K562 (cell line): ENCODE data around the gene IDUA. TPM values are rescaled to one million over a fixed set of nuclear protein-coding genes. Genes with fewer than 3 reads are reported as not detected.

Experiments used
- CCNT2 ChIP-seq: IDR thresholded peaks from 2 replicates; pipeline ENCODE4 v1.6.1; 2011; ENCODE audit warnings: borderline replicate concordance, low read depth, mild to moderate bottlenecking, moderate library complexity, mixed read lengths, low read length; ENCODE audit not compliant: insufficient read length; ENCODE audit errors: extremely low read depth
- CREBBP ChIP-seq: IDR thresholded peaks from one replicate; pipeline ENCODE4 v1.6.1; 2012; ENCODE audit warnings: low read depth, mild to moderate bottlenecking, control low read depth, inconsistent platforms, low read length
- HCFC1 ChIP-seq: IDR thresholded peaks from 2 replicates; pipeline ENCODE4 v1.6.1; 2012; ENCODE audit warnings: low read depth, low read length, improper control_type of control experiment
- KDM1A ChIP-seq, 2 experiments: fragments of 450-650 bp; IDR thresholded peaks; 2 replicates each; pipeline ENCODE4 v1.6.1; 2016; ENCODE audit warnings: mild to moderate bottlenecking in 2 of 2
- MIER1 ChIP-seq: fragments of 450-650 bp; IDR thresholded peaks from 2 replicates; pipeline ENCODE4 v1.6.1; 2016; ENCODE audit warnings: antibody characterized with exemption, mild to moderate bottlenecking, low read depth
- NFATC3 ChIP-seq: fragments of 450-650 bp; IDR thresholded peaks from 2 replicates; pipeline ENCODE4 v1.6.1; 2017; ENCODE audit warnings: mild to moderate bottlenecking
- TAF7 ChIP-seq: fragments of 450-650 bp; IDR thresholded peaks from 2 replicates; pipeline ENCODE4 v1.6.1; 2016; ENCODE audit warnings: missing genetic modification characterization, missing compliant biosample characterization
- THRA ChIP-seq: fragments of 450-650 bp; IDR thresholded peaks from 2 replicates; pipeline ENCODE4 v1.6.1; 2017; ENCODE audit warnings: mild to moderate bottlenecking, moderate library complexity
- TOE1 ChIP-seq, 2 experiments: fragments of 450-650 bp in 1 of 2; sonication (generic) in 1 of 2; formaldehyde crosslinking in 1 of 2; IDR thresholded peaks; 2 replicates each; pipeline versions ENCODE4 v1.7.1 to v1.8.0; 2016 to 2022; ENCODE audit warnings: borderline replicate concordance in 2 of 2, mild to moderate bottlenecking in 2 of 2, antibody characterized with exemption in 1 of 2, inconsistent platforms in 1 of 2, low read depth in 1 of 2, missing genetic modification reagents in 1 of 2, moderate library complexity in 1 of 2
- ZNF174 ChIP-seq: fragments of 250-450 bp; sonication (Bioruptor Pico); IDR thresholded peaks from 2 replicates; pipeline ENCODE4 v1.4.0; 2020; ENCODE audit warnings: mild to moderate bottlenecking
- ZNF586 ChIP-seq: fragments of 450-650 bp; formaldehyde crosslinking; conservative IDR thresholded peaks from 2 replicates; pipeline ENCODE4 v1.4.0; 2020; ENCODE audit warnings: mild to moderate bottlenecking, moderate library complexity
- ZNF609 ChIP-seq: sonication (generic); formaldehyde crosslinking; IDR thresholded peaks from 2 replicates; pipeline ENCODE4 v1.8.1; 2023; ENCODE audit warnings: missing genetic modification reagents, mild to moderate bottlenecking, borderline replicate concordance
- polyA plus RNA-seq, 8 experiments: library from polyadenylated mRNA; depleted of rRNA in 4 of 8; stranded (reverse) in 5 of 8; unstranded in 3 of 8; fragments of >200 nt; fragmentation: Nextera tagmentation in 2 of 8; fragmentation: Illumina TruSeq in 1 of 8; extraction: Ambion mirVana in 2 of 8; extraction: Trizol in 1 of 8; gene quantifications; 2 replicates each; pipeline versions ENCODE4 v1.2.1 to v1.2.3, GENCODE V29; 2011 to 2014; ENCODE audit warnings: inconsistent platforms in 1 of 8, missing spikeins in 1 of 8
- total RNA-seq, 7 experiments: library from RNA; depleted of rRNA in 6 of 7; stranded (reverse); fragments of >200 nt in 6 of 7; fragmentation: Illumina TruSeq in 2 of 7; extraction: Trizol in 2 of 7; gene quantifications; 2 replicates each; pipeline versions ENCODE4 v1.2.1 to v1.2.3, GENCODE V29; 2011 to 2021; ENCODE audit warnings: low replicate concordance in 1 of 7
- TF ChIP-seq, protein P1 (sequence below): fragments of 450-650 bp; formaldehyde crosslinking; IDR thresholded peaks from 2 replicates; pipeline ENCODE4 v1.4.0; 2020; ENCODE audit warnings: mild to moderate bottlenecking, moderate library complexity
- TF ChIP-seq, protein P2 (sequence below): sonication (generic); formaldehyde crosslinking; IDR thresholded peaks from 2 replicates; pipeline ENCODE4 v1.8.0; 2022; ENCODE audit warnings: mild to moderate bottlenecking, missing genetic modification reagents

The IDUA gene
- total and polyA plus RNA-seq, 9 of the 15 experiments (the other 6 are each of a cell fraction or from before 2014, with no cell fraction given) = 0.04 to 16.1 (median 1.2) TPM

DNA sequence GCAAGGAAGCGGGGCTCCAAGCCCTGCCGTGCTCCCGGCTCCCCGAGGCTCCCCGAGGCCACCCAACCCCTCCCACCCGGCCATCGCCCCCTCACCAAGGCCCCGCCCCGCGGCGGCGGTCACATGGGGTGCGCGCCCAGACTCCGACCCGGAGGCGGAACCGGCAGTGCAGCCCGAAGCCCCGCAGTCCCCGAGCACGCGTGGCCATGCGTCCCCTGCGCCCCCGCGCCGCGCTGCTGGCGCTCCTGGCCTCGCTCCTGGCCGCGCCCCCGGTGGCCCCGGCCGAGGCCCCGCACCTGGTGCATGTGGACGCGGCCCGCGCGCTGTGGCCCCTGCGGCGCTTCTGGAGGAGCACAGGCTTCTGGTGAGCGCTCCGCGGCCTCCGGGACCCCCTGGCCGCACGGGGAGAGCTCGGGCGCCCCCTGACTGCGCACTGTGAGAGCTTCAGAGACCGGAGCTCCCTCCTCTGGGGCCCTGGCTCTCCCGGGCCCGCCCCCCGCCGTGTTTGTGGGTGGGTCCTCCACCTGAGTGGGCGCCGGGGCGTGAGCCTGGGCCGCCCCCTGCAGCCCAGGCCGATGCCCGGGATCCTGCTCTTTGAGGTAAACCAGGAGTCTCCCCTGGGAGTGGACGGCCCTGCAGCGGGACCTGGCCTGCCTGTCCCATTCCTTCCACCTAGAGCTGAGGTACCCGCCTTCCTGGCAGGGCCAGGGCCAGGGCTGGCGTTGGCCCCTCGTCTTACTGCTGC is at the start of gene IDUA (continued):
- TF ChIP-seq ZNF609 (CRISPR knock-in tag) = no peak
- TF ChIP-seq HCFC1 = 0 out of 2 replicates have a peak, but pooled peaks have one; percentile 4
- TF ChIP-seq CREBBP = no peak
- no peak for TF ChIP-seq ZNF586 (CRISPR knock-in tag)
- TF ChIP-seq TOE1 (IDR thresholded peaks at IDR 0.05; ENCODE audit: borderline replicate concordance) = peak; percentile 14; the same call in 1 of the 2 replicates
- 0 out of 2 replicates have a peak, but pooled peaks have one; percentile 46 for TF ChIP-seq TOE1 (CRISPR knock-in tag; IDR thresholded peaks at IDR 0.05; ENCODE audit: borderline replicate concordance, low read depth)
- TF ChIP-seq, protein P1, sequence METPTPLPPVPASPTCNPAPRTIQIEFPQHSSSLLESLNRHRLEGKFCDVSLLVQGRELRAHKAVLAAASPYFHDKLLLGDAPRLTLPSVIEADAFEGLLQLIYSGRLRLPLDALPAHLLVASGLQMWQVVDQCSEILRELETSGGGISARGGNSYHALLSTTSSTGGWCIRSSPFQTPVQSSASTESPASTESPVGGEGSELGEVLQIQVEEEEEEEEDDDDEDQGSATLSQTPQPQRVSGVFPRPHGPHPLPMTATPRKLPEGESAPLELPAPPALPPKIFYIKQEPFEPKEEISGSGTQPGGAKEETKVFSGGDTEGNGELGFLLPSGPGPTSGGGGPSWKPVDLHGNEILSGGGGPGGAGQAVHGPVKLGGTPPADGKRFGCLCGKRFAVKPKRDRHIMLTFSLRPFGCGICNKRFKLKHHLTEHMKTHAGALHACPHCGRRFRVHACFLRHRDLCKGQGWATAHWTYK (CRISPR knock-in tag) = 0 out of 2 replicates have a peak, but pooled peaks have one; percentile 46
- TF ChIP-seq MIER1 = no peak
- no peak for TF ChIP-seq THRA
- TF ChIP-seq KDM1A (IDR thresholded peaks at IDR 0.05) = no peak
- TF ChIP-seq ZNF174 = no peak
- no peak for TF ChIP-seq TAF7 (tag)
- TF ChIP-seq, protein P2, sequence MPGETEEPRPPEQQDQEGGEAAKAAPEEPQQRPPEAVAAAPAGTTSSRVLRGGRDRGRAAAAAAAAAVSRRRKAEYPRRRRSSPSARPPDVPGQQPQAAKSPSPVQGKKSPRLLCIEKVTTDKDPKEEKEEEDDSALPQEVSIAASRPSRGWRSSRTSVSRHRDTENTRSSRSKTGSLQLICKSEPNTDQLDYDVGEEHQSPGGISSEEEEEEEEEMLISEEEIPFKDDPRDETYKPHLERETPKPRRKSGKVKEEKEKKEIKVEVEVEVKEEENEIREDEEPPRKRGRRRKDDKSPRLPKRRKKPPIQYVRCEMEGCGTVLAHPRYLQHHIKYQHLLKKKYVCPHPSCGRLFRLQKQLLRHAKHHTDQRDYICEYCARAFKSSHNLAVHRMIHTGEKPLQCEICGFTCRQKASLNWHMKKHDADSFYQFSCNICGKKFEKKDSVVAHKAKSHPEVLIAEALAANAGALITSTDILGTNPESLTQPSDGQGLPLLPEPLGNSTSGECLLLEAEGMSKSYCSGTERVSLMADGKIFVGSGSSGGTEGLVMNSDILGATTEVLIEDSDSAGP (CRISPR knock-in tag) = no peak
- peak; percentile 90 for TF ChIP-seq CCNT2
- TF ChIP-seq NFATC3 = no peak
